Measurements from ENCODE around the gene MARVELD2. TPM values are rescaled to one million over a fixed set of nuclear protein-coding genes. Genes with fewer than 3 reads are reported as not detected.
A peak's percentile ranks its signal among the peaks of the same experiment; 100 is the strongest.

The MARVELD2 gene
- total RNA-seq, 1 donor from 2014 or later = 6.5 TPM

GRCh38 chr5:69484891-69485290 lies 70.0 kb downstream of the MARVELD2 start:
- no peaks in the 10 kb centered on the region for H3K36me3 Mint-ChIP-seq (ENCODE audit: low read depth, unreplicated experiment)
- H3K4me1 Mint-ChIP-seq (ENCODE audit: unreplicated experiment) = peaks cover 13% of the 10 kb centered on the region
- H3K4me3 Mint-ChIP-seq (ENCODE audit: unreplicated experiment) = no peak overlapping the region
- no peaks in the 10 kb centered on the region for H3K27me3 Mint-ChIP-seq (ENCODE audit: unreplicated experiment)
- no peaks in the 10 kb centered on the region for H3K9me3 Mint-ChIP-seq (ENCODE audit: unreplicated experiment)
- no peak for DNase-seq (ENCODE audit: low spot score)
- H3K27ac Mint-ChIP-seq (ENCODE audit: unreplicated experiment) = no peak overlapping the region
- TF ChIP-seq, protein P1, sequence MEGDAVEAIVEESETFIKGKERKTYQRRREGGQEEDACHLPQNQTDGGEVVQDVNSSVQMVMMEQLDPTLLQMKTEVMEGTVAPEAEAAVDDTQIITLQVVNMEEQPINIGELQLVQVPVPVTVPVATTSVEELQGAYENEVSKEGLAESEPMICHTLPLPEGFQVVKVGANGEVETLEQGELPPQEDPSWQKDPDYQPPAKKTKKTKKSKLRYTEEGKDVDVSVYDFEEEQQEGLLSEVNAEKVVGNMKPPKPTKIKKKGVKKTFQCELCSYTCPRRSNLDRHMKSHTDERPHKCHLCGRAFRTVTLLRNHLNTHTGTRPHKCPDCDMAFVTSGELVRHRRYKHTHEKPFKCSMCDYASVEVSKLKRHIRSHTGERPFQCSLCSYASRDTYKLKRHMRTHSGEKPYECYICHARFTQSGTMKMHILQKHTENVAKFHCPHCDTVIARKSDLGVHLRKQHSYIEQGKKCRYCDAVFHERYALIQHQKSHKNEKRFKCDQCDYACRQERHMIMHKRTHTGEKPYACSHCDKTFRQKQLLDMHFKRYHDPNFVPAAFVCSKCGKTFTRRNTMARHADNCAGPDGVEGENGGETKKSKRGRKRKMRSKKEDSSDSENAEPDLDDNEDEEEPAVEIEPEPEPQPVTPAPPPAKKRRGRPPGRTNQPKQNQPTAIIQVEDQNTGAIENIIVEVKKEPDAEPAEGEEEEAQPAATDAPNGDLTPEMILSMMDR (IDR thresholded peaks at IDR 0.05; ENCODE audit: unreplicated experiment) = no peak

- TF ChIP-seq, protein P1 (IDR thresholded peaks at IDR 0.05; ENCODE audit: unreplicated experiment) = no peak
- peaks cover 13% of the 10 kb centered on the region for H3K4me1 Mint-ChIP-seq (ENCODE audit: unreplicated experiment)
- peak overlapping the region; percentile 25 for H3K27ac Mint-ChIP-seq (ENCODE audit: unreplicated experiment)
- DNase-seq (ENCODE audit: low spot score) = no peak
- H3K36me3 Mint-ChIP-seq (ENCODE audit: low read depth, unreplicated experiment) = no peaks in the 10 kb centered on the region
- H3K27me3 Mint-ChIP-seq (ENCODE audit: unreplicated experiment) = no peaks in the 10 kb centered on the region
- no peak overlapping the region for H3K4me3 Mint-ChIP-seq (ENCODE audit: unreplicated experiment)
- no peaks in the 10 kb centered on the region for H3K9me3 Mint-ChIP-seq (ENCODE audit: unreplicated experiment)
These were observed 70.6 kb downstream of the MARVELD2 start for GRCh38 chr5:69485471-69485870.

DNA sequence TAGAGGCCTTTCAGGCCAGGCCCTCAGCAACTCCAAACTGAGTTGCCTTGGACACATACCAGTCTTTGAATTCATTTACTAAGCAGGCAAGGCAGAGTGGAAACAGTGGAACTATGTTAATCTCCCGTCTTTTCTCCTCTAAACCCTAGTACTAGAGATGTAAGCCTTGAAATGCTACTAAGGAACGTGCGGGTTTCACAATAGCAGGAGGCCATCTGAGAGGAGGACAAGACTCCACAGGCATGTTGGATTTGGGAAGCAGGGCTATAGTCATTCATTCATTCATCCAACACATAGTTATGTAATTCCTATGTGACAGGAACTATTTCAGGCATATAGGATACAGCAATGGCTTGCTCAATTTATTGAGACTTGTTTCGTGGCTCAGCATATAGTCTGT lies 74.3 kb downstream of the MARVELD2 start:
- TF ChIP-seq, protein P1 (IDR thresholded peaks at IDR 0.05; ENCODE audit: unreplicated experiment) = no peak
- Mint-ChIP-seq H3K27ac (ENCODE audit: unreplicated experiment) (no peak overlapping the region), H3K36me3 (ENCODE audit: low read depth, unreplicated experiment) (no peaks in the 10 kb centered on the region), H3K4me3 (ENCODE audit: unreplicated experiment) (no peak overlapping the region), H3K4me1 (ENCODE audit: unreplicated experiment) (peaks cover 13% of the 10 kb centered on the region), H3K27me3 (ENCODE audit: unreplicated experiment) (peaks cover 4% of the 10 kb centered on the region), H3K9me3 (ENCODE audit: unreplicated experiment) (no peaks in the 10 kb centered on the region)
- no peak for DNase-seq (ENCODE audit: low spot score)

DNA sequence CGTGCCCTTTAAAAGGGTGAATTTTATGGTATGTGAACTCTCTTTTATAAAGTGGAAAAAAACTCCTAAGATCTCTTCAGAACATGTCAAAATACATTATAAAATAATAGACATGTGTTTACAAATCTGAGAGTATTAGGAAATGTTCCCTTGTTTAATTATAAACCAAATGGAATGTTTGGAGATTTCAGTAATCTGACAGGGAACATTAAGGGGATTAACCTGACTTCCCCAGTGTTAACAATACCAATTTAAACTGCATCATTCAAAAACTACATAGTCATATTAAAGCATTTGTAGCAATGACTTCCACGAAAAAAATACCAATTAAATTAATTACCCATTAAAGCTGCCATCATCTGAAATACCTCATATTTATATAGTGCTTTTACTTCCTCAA lies 76.1 kb downstream of the MARVELD2 start:
- Mint-ChIP-seq H3K27ac (ENCODE audit: unreplicated experiment) (no peak overlapping the region), H3K27me3 (ENCODE audit: unreplicated experiment) (peaks cover 4% of the 10 kb centered on the region), H3K36me3 (ENCODE audit: low read depth, unreplicated experiment) (no peaks in the 10 kb centered on the region), H3K4me1 (ENCODE audit: unreplicated experiment) (peaks cover 13% of the 10 kb centered on the region), H3K4me3 (ENCODE audit: unreplicated experiment) (peak overlapping the region; percentile 93), H3K9me3 (ENCODE audit: unreplicated experiment) (no peaks in the 10 kb centered on the region)
- DNase-seq (ENCODE audit: low spot score) = no peak
- TF ChIP-seq, protein P1 (IDR thresholded peaks at IDR 0.05; ENCODE audit: unreplicated experiment) = no peak

DNA sequence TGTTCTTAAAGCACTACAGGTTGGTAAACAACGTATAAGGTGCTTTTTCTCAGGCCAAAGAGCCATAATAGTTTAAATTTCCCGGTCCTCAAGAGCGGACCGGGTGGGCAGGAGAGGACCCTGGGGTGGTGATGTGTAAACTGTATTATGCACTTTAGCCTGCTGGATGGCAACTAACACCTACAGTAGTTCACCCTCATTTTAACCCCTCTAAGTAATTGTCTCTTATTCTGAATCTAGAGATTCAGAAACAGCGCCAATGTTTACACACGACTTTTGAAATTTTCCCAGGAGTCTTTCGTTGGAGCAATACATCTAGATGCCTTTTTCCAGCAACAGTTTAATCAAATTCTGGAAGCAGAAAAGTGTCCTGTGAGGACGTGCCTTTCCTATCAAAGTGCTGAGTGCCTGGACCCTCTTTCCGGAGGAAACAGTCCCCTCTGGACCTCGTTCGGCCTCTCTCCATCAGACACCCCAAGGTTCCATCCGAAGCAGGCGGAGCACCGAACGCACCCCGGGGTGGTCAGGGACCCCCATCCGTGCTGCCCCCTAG lies 77.0 kb downstream of the MARVELD2 start:
- H3K36me3 Mint-ChIP-seq (ENCODE audit: low read depth, unreplicated experiment) = no peaks in the 10 kb centered on the region
- peaks cover 10% of the 10 kb centered on the region for H3K4me1 Mint-ChIP-seq (ENCODE audit: unreplicated experiment)
- H3K4me3 Mint-ChIP-seq (ENCODE audit: unreplicated experiment) = peak overlapping the region; percentile 93
- H3K9me3 Mint-ChIP-seq (ENCODE audit: unreplicated experiment) = no peaks in the 10 kb centered on the region
- TF ChIP-seq, protein P1 (IDR thresholded peaks at IDR 0.05; ENCODE audit: unreplicated experiment) = no peak
- no peak for DNase-seq (ENCODE audit: low spot score)
- H3K27me3 Mint-ChIP-seq (ENCODE audit: unreplicated experiment) = peaks cover 4% of the 10 kb centered on the region
- H3K27ac Mint-ChIP-seq (ENCODE audit: unreplicated experiment) = peak overlapping the region; percentile 48

Data from endothelial cell (in vitro differentiated cells).